NT2/D1 (cell line): ENCODE measurements around the gene PALB2.

ENCODE experiments used
- YY1 ChIP-seq: IDR thresholded peaks from 2 replicates; pipeline ENCODE4 v1.6.1; 2011; ENCODE audit not compliant: insufficient read length, insufficient read depth
- ZNF274 ChIP-seq: IDR thresholded peaks from 2 replicates; pipeline ENCODE4 v1.6.1; 2011; ENCODE audit warnings: mild to moderate bottlenecking, low read depth, low read length

DNA sequence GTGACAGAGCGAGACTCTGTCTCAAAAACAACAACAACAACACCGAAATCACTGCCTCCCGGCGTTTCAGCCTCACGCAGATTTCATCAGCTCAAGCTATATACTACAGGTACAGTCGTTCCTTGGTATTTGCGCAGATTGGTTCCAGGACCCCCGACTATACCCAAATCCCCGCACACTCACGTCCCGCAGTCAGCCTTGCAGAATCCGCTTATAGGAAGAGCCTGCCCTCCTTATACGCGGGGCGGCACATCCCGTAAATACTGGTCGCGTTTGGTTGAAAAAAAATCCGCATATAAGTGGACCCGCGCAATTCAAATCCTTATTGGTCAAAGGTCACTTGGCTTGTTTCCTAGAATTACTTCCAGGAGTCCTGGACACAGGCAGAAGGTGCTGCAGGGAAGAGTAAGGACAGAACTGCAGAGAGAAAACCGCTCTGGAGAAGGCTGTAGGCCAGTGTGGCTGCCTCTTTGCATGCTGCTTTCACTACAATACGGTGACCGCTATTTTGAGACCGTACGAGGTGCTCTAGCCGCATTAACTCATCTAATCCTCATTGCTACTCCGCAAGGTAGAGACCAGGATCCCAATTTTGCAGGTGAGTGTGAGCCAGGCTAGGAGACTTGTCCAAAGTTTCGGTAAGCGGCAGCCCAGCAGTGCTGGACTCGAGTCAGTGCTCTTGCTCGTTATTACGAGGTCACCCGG is 45.7 kb downstream of the PALB2 start:
- TF ChIP-seq ZNF274 (no peak), YY1 (no peak)
